Uterus (tissue), 4 donors: ENCODE data around the gene HDAC5. TPM values are rescaled to one million over a fixed set of nuclear protein-coding genes. Genes with fewer than 3 reads are reported as not detected.

Experiments used
- DNase-seq, 2 donors: peaks; one replicate each; pipeline ENCODE4 v3.0.0-alpha.2; 2019 to 2020
- H3K27ac ChIP-seq, 2 donors: fragments of 200-600 bp; sonication (generic); 1 replicate in 1 of 2; 2 replicates in 1 of 2; pipeline ENCODE4 v1.5.1; 2016 to 2018
- H3K27me3 ChIP-seq, 2 donors: fragments of 200-600 bp; sonication (generic); one replicate each; pipeline ENCODE4 v1.5.1; 2018 to 2019; ENCODE audit warnings: control low read depth in 1 of 2
- H3K36me3 ChIP-seq, 2 donors: fragments of 200-600 bp; sonication (generic); one replicate each; pipeline ENCODE4 v1.5.1; 2019; ENCODE audit warnings: control low read depth in 1 of 2
- H3K4me1 ChIP-seq, 2 donors: fragments of 200-600 bp; sonication (generic); one replicate each; pipeline ENCODE4 v1.5.1; 2018 to 2019; ENCODE audit warnings: control low read depth in 1 of 2
- H3K4me3 ChIP-seq, 2 donors: fragments of 200-600 bp; sonication (generic); 1 replicate in 1 of 2; 2 replicates in 1 of 2; pipeline ENCODE4 v1.5.1; 2018 to 2019; ENCODE audit warnings: mild to moderate bottlenecking in 1 of 2
- H3K9me3 ChIP-seq, 2 donors: fragments of 200-600 bp; sonication (generic); one replicate each; pipeline ENCODE4 v1.5.1; 2019; ENCODE audit warnings: control low read depth in 1 of 2
- CTCF ChIP-seq, 4 experiments: fragments of 200-600 bp in 2 of 4; fragments of 450-650 bp in 2 of 4; sonication (generic) in 2 of 4; IDR thresholded peaks; one replicate each; pipeline ENCODE4 v1.5.1; 2016 to 2019; ENCODE audit warnings: antibody characterized with exemption in 4 of 4, mild to moderate bottlenecking in 2 of 4, moderate library complexity in 1 of 4
- POLR2A ChIP-seq, 2 donors: fragments of 450-650 bp; IDR thresholded peaks; one replicate each; pipeline ENCODE4 v1.6.1; 2016; ENCODE audit warnings: antibody characterized with exemption in 2 of 2, mild to moderate bottlenecking in 1 of 2, moderate library complexity in 1 of 2
- intact Hi-C: fragments of 100-400 bp; cut with DNase I; formaldehyde crosslinking; loops from one replicate; pipeline ENCODE4 v1.15.1; 2023; ENCODE audit warnings: low total_unique reads
- total RNA-seq, 4 donors: library from RNA; depleted of rRNA in 3 of 4; stranded (reverse); fragments of >200 nt in 3 of 4; gene quantifications; one replicate each; pipeline versions ENCODE4 v1.1.0 to v1.2.4, GENCODE V29; 2014 to 2023
- donor health status: DM: yes; HTN: yes; CAD: no.

HDAC5 gene
- total RNA-seq, 4 donors from 2014 or later, result 35.9 to 74.1 (median 58.0) TPM

- no peak for DNase-seq
- no peak for TF ChIP-seq CTCF (IDR thresholded peaks at IDR 0.05)
- no peak for TF ChIP-seq POLR2A (IDR thresholded peaks at IDR 0.05)
- H3K4me1 ChIP-seq, result peaks cover 5 to 9% of the 10 kb centered on the region in 2 donors
- peak overlapping the region; percentile 80 to 91 for H3K27ac ChIP-seq
- no peaks in the 10 kb centered on the region for H3K9me3 ChIP-seq
- no peaks in the 10 kb centered on the region for H3K27me3 ChIP-seq
- intact Hi-C loops, result no loop called here
- no peaks in the 10 kb centered on the region for H3K36me3 ChIP-seq
- H3K4me3 ChIP-seq, result no peak overlapping the region
These were observed 28.6 kb downstream of the HDAC5 start for GRCh38 chr17:44094701-44095387.

- DNase-seq, result no peak
- intact Hi-C loops, result no loop called here
- H3K4me3 ChIP-seq, result no peak overlapping the region
- no peaks in the 10 kb centered on the region for H3K27me3 ChIP-seq
- no peaks in the 10 kb centered on the region for H3K36me3 ChIP-seq
- H3K4me1 ChIP-seq, result peaks cover 5 to 9% of the 10 kb centered on the region in 2 donors
- no peak overlapping the region for H3K27ac ChIP-seq
- TF ChIP-seq POLR2A (IDR thresholded peaks at IDR 0.05), result no peak
- no peaks in the 10 kb centered on the region for H3K9me3 ChIP-seq
These were observed 30.1 kb downstream of the HDAC5 start for GRCh38 chr17:44093231-44093900.

GRCh38 chr17:44092051-44092450 lies 31.4 kb downstream of the HDAC5 start:
- Histone ChIP-seq H3K9me3 (no peaks in the 10 kb centered on the region), H3K4me1 (peaks cover 5 to 9% of the 10 kb centered on the region in 2 donors), H3K4me3 (no peak overlapping the region), H3K27me3 (no peaks in the 10 kb centered on the region), H3K36me3 (no peaks in the 10 kb centered on the region), H3K27ac (no peak overlapping the region)
- intact Hi-C loops, result no loop called here
- TF ChIP-seq CTCF (IDR thresholded peaks at IDR 0.05), result no peak
- no peak for TF ChIP-seq POLR2A (IDR thresholded peaks at IDR 0.05)
- DNase-seq, result no peak

- Histone ChIP-seq H3K27me3 (no peaks in the 10 kb centered on the region), H3K27ac (no peak overlapping the region), H3K36me3 (no peaks in the 10 kb centered on the region), H3K9me3 (no peaks in the 10 kb centered on the region), H3K4me1 (peaks cover 5 to 7% of the 10 kb centered on the region in 2 donors), H3K4me3 (no peak overlapping the region)
- intact Hi-C loops, result no loop called here
- no peak for TF ChIP-seq POLR2A (IDR thresholded peaks at IDR 0.05)
- no peak for TF ChIP-seq CTCF (IDR thresholded peaks at IDR 0.05)
- DNase-seq, result no peak
These were observed 32.0 kb downstream of the HDAC5 start for GRCh38 chr17:44091200-44091997.

GRCh38 chr17:44088254-44088653 lies 35.2 kb downstream of the HDAC5 start:
- TF ChIP-seq POLR2A (IDR thresholded peaks at IDR 0.05) (no peak), CTCF (IDR thresholded peaks at IDR 0.05) (no peak)
- H3K9me3 ChIP-seq, result no peaks in the 10 kb centered on the region
- H3K27me3 ChIP-seq, result no peaks in the 10 kb centered on the region
- DNase-seq, result no peak
- intact Hi-C loops, result no loop called here
- H3K4me3 ChIP-seq, result no peak overlapping the region
- no peaks in the 10 kb centered on the region for H3K4me1 ChIP-seq
- no peak overlapping the region for H3K27ac ChIP-seq
- H3K36me3 ChIP-seq, result no peaks in the 10 kb centered on the region
